ENCODE data around the gene TAOK2.

Gene TAOK2

DNA sequence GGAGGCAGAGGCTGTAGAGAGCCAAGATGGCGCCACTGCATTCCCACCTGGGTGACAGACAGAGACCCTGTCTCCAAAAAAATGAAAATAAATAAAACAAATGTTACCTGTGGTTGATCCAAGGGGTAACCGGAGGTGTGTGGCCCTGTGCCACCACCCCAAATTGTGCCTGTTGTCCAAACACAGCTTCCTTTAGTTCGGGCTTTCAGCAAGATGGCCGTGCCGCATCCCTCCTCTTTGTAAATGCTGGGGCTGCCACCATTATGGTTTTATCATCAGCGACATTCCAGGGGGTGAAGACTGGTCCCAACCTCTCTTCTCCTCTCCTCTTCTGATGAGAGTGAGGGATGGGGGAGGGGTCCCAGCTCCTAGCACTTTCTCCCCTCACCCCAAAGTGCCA, 49.2 kb downstream of the TAOK2 start, which contains the start of gene C16orf92:
C16orf92 (plus strand) TSS at position 312 of the 400 bp plus-strand sequence. CDS start 143 bp downstream, outside the sequence.
- H3K4me3 ChIP-seq (ENCODE audit: low read length), result no peak within 1 kb of the TSS
- DNase-seq (ENCODE audit: low read depth), result no peak
- H3K9ac ChIP-seq (ENCODE audit: low read length), result no peak within 1 kb of the TSS
- no peaks in the 10 kb centered on the region for H3K9me3 ChIP-seq (ENCODE audit: control insufficient read depth, low read length)
- no peaks in the 10 kb centered on the region for H3K36me3 ChIP-seq (ENCODE audit: control insufficient read depth, insufficient read depth, low read length, severe bottlenecking)
- peaks cover 37% of the 10 kb centered on the region for H3K27me3 ChIP-seq (replicated peaks; ENCODE audit: control insufficient read depth, insufficient read depth, low read length)
- peaks cover 5% of the 10 kb centered on the region for H3K4me1 ChIP-seq (ENCODE audit: control insufficient read depth, insufficient read depth, low read length)

DNA sequence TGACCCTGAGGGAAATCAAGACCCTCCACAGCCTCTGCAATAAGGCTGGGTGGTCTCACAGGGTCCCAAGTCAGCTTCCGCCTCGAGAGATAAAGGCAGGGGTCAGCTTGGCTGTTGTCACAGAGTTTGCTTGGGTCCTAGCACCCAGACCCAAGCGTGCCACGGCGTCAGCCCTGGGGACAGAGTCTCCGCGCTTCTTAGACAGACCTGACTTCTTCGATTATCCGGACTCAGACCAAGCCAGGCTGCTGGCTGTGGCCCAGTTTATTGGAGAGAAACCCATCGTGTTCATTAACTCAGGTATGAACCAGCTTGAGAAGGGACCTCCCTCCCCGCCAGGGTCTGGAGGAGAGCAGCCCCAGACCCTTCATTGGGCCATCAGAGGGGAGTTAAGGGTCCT, 49.9 kb downstream of the TAOK2 start:
- no peak overlapping the region for H3K4me3 ChIP-seq (ENCODE audit: low read length)
- DNase-seq (ENCODE audit: low read depth), result no peak
- peaks cover 5% of the 10 kb centered on the region for H3K4me1 ChIP-seq (ENCODE audit: control insufficient read depth, insufficient read depth, low read length)
- H3K27me3 ChIP-seq (replicated peaks; ENCODE audit: control insufficient read depth, insufficient read depth, low read length), result peaks cover 44% of the 10 kb centered on the region
- H3K9ac ChIP-seq (ENCODE audit: low read length), result no peak overlapping the region
- H3K9me3 ChIP-seq (ENCODE audit: control insufficient read depth, low read length), result no peaks in the 10 kb centered on the region
- H3K36me3 ChIP-seq (ENCODE audit: control insufficient read depth, insufficient read depth, low read length, severe bottlenecking), result no peaks in the 10 kb centered on the region

DNA sequence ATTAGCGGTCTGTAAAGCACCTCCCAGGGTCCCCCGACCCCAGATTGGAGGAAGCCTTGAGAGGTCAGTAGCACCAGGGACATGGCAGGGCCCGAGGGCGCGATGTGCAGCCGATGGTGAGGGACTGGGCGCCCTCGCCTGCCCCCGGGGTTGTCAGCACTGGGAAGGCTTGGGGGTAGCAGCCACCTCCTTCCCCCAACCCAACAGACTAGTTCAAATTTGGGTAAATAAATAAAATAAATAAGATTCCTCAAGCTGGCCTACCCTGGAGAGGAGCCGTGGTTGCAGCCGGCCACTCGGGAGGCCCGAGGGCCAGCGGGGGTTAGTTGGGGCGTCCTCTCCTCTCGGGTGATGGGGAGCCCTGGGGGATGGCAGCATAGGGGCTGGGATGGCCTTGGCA, 50.8 kb downstream of the TAOK2 start:
- H3K4me1 ChIP-seq (ENCODE audit: control insufficient read depth, insufficient read depth, low read length), result peaks cover 5% of the 10 kb centered on the region
- H3K36me3 ChIP-seq (ENCODE audit: control insufficient read depth, insufficient read depth, low read length, severe bottlenecking), result no peaks in the 10 kb centered on the region
- H3K4me3 ChIP-seq (ENCODE audit: low read length), result no peak overlapping the region
- no peak for DNase-seq (ENCODE audit: low read depth)
- peaks cover 51% of the 10 kb centered on the region for H3K27me3 ChIP-seq (replicated peaks; ENCODE audit: control insufficient read depth, insufficient read depth, low read length)
- no peak overlapping the region for H3K9ac ChIP-seq (ENCODE audit: low read length)
- no peaks in the 10 kb centered on the region for H3K9me3 ChIP-seq (ENCODE audit: control insufficient read depth, low read length)

DNA sequence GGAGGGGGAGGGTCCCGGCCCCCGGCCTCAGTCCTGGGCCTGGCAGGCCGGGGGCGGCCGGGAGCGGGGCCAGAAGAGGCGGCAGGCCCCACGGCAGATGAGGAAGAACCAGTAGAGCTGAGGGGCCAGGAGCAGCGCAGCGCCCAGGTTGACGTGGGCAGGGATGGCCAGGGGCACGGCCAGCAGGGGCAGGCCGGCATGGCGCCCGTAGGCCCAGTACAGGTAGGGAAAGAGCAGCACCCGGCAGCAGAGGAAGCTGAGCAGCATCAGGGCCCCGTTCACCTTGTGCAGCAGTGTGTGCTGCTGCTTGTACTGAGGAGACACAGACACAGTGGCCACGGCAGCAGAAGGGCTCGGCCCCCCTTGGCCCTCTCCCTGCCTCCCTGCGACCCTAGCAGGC, 51.5 kb downstream of the TAOK2 start:
- Histone ChIP-seq H3K9ac (ENCODE audit: low read length) (no peak overlapping the region), H3K27me3 (replicated peaks; ENCODE audit: control insufficient read depth, insufficient read depth, low read length) (peaks cover 58% of the 10 kb centered on the region), H3K4me1 (ENCODE audit: control insufficient read depth, insufficient read depth, low read length) (peaks cover 5% of the 10 kb centered on the region), H3K9me3 (ENCODE audit: control insufficient read depth, low read length) (no peaks in the 10 kb centered on the region), H3K4me3 (ENCODE audit: low read length) (no peak overlapping the region), H3K36me3 (ENCODE audit: control insufficient read depth, insufficient read depth, low read length, severe bottlenecking) (no peaks in the 10 kb centered on the region)
- no peak for DNase-seq (ENCODE audit: low read depth)

DNA sequence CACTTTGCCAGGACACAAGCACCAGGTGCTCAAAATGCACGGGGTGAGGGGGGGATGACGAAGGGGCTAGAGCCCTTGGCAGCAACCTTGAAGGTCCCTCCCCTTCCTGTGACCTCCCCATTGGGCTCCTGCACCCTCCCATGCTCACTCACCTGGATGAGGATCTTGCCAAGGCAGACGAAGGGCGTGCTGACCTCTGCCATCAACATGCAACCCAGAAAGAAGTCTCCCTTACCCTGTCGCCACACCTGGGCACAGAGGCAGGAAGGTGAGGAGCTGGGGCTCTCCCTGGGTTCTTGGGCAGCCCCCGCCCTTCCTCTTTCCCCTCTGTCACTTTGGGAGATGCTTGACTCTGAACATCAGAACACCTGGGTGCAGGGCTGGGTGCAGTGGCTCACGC, 51.9 kb downstream of the TAOK2 start:
- H3K4me1 ChIP-seq (ENCODE audit: control insufficient read depth, insufficient read depth, low read length), result peaks cover 5% of the 10 kb centered on the region
- no peaks in the 10 kb centered on the region for H3K36me3 ChIP-seq (ENCODE audit: control insufficient read depth, insufficient read depth, low read length, severe bottlenecking)
- H3K9me3 ChIP-seq (ENCODE audit: control insufficient read depth, low read length), result no peaks in the 10 kb centered on the region
- DNase-seq (ENCODE audit: low read depth), result no peak
- H3K27me3 ChIP-seq (replicated peaks; ENCODE audit: control insufficient read depth, insufficient read depth, low read length), result peaks cover 61% of the 10 kb centered on the region
- H3K4me3 ChIP-seq (ENCODE audit: low read length), result no peak overlapping the region
- no peak overlapping the region for H3K9ac ChIP-seq (ENCODE audit: low read length)

DNA sequence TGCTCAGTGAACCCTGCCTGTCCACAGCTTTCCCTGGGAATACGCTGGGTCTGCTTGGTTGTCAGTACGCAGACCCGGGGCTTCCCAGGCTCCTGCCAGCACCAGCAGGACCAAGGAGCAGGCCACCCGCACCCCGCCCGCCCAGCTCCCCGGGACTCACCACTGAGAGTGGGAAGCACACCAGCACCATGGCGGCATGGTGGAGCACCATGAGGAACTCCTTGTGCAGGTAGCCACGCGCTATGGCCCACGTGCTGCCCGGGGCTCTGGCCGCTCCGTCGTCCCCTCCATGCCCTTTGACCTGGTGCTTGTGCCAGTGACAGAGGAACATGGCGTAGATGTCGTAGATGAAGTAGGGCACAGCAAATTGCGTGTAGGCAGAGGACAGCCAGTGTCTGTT, 52.8 kb downstream of the TAOK2 start:
- no peaks in the 10 kb centered on the region for H3K4me1 ChIP-seq (ENCODE audit: control insufficient read depth, insufficient read depth, low read length)

DNA sequence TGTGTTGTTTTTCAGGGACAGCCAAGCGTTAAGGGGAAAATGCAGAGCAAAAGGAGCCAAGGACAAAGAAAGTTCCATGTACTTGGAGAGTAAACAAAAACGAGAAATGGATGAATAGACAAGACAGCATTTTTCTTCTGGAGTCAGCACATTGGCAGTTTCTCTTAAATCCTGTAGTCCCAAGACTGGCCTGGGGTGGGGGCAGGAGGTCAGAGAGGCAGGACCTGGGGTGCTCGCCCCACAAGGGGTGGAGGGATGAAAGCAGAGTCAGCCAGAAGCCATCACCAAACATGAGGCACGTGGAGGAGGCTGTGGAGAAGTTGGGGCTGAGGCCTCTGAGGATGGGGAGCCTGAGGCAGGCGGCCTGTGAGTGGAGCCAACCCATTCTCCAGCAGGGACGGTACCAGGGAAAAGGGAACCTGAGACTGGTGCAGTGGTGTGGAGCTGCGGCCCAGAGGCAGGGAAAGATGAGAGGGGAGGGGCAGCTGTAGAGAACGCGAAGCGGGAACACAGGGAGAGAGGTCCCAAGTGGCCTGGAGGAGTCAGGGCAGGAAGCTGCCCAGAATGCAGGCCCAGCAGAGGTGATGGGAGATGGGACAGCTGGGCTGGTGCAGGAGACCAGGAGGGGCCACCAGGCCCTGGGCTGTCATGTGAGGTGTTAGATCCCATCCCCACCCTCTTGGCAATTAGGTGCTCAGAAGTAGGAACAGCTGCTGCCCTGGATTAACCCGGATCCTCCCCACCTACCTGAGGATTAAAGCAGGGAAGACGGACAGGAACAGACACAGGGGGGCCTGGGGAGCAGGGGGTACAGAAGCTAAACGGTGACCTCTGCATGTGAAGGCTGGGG, 54.1 kb downstream of the TAOK2 start:
- H3K36me3 ChIP-seq (ENCODE audit: control insufficient read depth, insufficient read depth, low read length, severe bottlenecking), result no peaks in the 10 kb centered on the region
- H3K9ac ChIP-seq (ENCODE audit: low read length), result no peak overlapping the region
- no peaks in the 10 kb centered on the region for H3K9me3 ChIP-seq (ENCODE audit: control insufficient read depth, low read length)
- H3K4me1 ChIP-seq (ENCODE audit: control insufficient read depth, insufficient read depth, low read length), result no peaks in the 10 kb centered on the region
- DNase-seq (ENCODE audit: low read depth), result no peak
- H3K4me3 ChIP-seq (ENCODE audit: low read length), result no peak overlapping the region
- peaks cover 70% of the 10 kb centered on the region for H3K27me3 ChIP-seq (replicated peaks; ENCODE audit: control insufficient read depth, insufficient read depth, low read length)

More for the DNA sequence above, 52.8 kb downstream of the TAOK2 start:
- no peaks in the 10 kb centered on the region for H3K9me3 ChIP-seq (ENCODE audit: control insufficient read depth, low read length)
- H3K36me3 ChIP-seq (ENCODE audit: control insufficient read depth, insufficient read depth, low read length, severe bottlenecking), result no peaks in the 10 kb centered on the region
- no peak overlapping the region for H3K9ac ChIP-seq (ENCODE audit: low read length)
- DNase-seq (ENCODE audit: low read depth), result no peak
- H3K27me3 ChIP-seq (replicated peaks; ENCODE audit: control insufficient read depth, insufficient read depth, low read length), result peaks cover 63% of the 10 kb centered on the region
- no peak overlapping the region for H3K4me3 ChIP-seq (ENCODE audit: low read length)

DNA sequence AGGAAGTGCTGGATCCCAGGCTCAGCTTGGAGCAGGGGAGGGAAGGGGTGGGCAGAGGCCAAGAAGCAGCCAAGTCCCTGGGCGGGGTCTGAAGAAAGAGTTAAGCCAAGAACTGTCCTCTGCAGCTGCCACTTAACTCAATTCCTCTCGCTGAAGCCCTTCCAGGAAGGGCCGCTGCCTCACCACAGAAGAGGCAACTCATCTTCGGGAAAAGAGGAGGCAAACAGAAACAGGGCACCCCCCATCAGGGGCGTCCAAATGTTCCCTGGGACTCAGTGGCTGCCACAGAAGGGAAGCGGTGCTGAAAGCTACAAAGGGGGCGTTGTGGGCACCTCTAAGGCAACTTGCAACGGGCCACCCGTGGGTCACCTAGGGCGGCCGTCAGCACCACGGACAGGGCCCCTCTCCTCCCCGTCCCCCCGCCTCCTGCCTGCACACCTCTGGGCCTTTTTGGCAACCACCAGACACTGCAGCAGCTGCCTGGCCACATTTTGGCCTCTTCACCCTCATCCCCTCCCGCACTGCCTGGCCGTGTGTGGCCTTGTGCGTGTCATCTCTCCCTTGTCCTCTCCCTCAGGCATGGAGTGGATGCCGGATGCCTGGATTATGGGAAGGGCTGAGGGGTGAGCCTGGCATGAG, 54.9 kb downstream of the TAOK2 start:
- no peak overlapping the region for H3K4me3 ChIP-seq (ENCODE audit: low read length)
- no peaks in the 10 kb centered on the region for H3K36me3 ChIP-seq (ENCODE audit: control insufficient read depth, insufficient read depth, low read length, severe bottlenecking)
- no peaks in the 10 kb centered on the region for H3K4me1 ChIP-seq (ENCODE audit: control insufficient read depth, insufficient read depth, low read length)
- no peak overlapping the region for H3K9ac ChIP-seq (ENCODE audit: low read length)
- H3K27me3 ChIP-seq (replicated peaks; ENCODE audit: control insufficient read depth, insufficient read depth, low read length), result peaks cover 64% of the 10 kb centered on the region
- no peaks in the 10 kb centered on the region for H3K9me3 ChIP-seq (ENCODE audit: control insufficient read depth, low read length)
- DNase-seq (ENCODE audit: low read depth), result peak; percentile 32

DNA sequence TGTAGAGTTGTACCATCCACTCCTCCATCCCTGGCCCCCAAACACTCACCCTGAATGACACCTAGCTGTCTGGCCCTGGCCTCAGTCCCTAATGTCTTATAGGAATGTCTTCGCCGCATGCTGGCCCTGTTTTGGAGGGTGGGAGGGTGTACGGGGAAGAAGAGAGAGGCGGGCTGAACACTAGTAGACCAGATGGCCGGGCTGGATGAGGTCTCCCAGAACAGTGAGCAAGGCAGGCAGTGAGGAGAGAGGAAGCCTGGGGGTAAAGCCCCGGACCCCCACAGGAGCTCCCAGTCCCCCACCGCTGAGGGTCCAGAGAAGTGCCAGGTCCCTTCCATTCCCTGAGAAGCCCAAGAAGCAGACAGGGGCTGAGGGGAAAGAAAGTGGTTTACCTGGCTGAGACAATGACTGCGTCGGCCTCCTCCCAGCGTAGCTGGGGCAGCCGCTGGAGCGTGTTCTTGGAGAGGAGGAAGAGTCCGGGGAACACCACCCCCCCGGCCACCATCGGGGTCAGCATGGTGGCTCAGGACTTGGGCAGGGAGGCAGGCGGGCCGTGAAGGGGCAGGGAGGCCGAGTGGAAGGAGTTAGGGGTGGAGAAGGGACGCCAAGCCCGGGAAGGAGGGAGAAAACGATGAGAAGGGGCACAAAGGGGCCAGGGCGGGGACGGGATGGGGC, 56.5 kb downstream of the TAOK2 start:
- H3K36me3 ChIP-seq (ENCODE audit: control insufficient read depth, insufficient read depth, low read length, severe bottlenecking), result no peaks in the 10 kb centered on the region
- no peaks in the 10 kb centered on the region for H3K4me1 ChIP-seq (ENCODE audit: control insufficient read depth, insufficient read depth, low read length)
- H3K27me3 ChIP-seq (replicated peaks; ENCODE audit: control insufficient read depth, insufficient read depth, low read length), result peaks cover 57% of the 10 kb centered on the region
- H3K9ac ChIP-seq (ENCODE audit: low read length), result no peak overlapping the region
- H3K4me3 ChIP-seq (ENCODE audit: low read length), result no peak overlapping the region
- H3K9me3 ChIP-seq (ENCODE audit: control insufficient read depth, low read length), result no peaks in the 10 kb centered on the region
- no peak for DNase-seq (ENCODE audit: low read depth)

DNA sequence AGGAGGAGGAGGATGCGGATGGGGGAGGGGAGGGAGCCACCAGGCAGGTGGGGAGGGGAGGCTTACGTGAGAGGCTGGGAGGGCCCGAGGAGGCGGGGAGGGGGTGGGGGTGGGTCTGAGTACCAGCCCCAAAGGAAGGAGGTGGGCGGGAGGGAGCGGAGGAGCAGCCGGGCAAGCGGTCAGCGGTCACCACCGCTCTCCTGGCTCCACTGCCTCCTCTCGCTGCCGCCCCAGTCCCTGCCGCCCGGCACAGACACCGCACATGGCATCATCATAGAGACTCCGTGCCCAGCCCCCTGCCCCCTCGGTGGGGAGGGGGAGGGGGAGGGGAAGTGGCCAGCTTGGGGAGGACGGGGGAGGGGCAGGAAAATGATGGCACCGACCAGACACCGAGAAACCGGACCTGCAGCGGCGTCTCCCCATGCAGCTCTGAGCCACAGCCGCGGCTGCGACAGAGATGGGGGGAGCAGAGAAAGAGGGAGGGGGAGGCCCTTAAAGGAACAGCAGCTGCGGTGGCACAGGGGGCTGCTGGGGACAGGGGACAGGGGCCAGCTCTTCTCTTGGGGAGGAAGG, 57.3 kb downstream of the TAOK2 start, which contains the start of gene TLCD3B:
TLCD3B (minus strand) TSS at position 431 of the 573 bp plus-strand sequence. CDS start 744 bp downstream, outside the sequence.
- H3K9ac ChIP-seq (ENCODE audit: low read length), result no peak within 1 kb of the TSS
- H3K36me3 ChIP-seq (ENCODE audit: control insufficient read depth, insufficient read depth, low read length, severe bottlenecking), result no peaks in the 10 kb centered on the region
- peaks cover 55% of the 10 kb centered on the region for H3K27me3 ChIP-seq (replicated peaks; ENCODE audit: control insufficient read depth, insufficient read depth, low read length)
- H3K4me1 ChIP-seq (ENCODE audit: control insufficient read depth, insufficient read depth, low read length), result no peaks in the 10 kb centered on the region
- no peak within 1 kb of the TSS for H3K4me3 ChIP-seq (ENCODE audit: low read length)
- no peaks in the 10 kb centered on the region for H3K9me3 ChIP-seq (ENCODE audit: control insufficient read depth, low read length)
- DNase-seq (ENCODE audit: low read depth), result peak; percentile 28

DNA sequence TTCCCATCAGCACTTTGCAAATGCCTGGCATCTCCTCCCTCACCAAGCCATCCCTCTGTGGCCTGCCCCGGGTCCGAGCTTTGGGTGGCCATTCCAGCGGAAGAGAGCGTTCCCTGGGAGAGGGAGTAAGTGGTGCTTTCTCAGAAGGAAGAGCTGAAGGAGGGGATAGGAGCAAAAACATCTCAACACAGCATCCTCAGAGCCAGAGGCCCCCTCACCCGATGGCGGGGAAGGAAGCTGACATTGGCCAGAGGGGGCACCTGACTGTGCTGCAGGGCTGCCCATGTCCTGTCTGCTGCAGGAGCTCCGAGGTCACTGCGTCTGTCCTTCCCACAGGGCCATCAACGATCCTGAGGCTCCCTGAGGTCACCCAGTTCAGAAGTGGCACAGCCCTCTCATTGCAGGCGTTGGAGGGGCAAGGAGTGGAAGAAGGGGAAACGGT, 57.8 kb downstream of the TAOK2 start:
- no peaks in the 10 kb centered on the region for H3K36me3 ChIP-seq (ENCODE audit: control insufficient read depth, insufficient read depth, low read length, severe bottlenecking)
- no peak for DNase-seq (ENCODE audit: low read depth)
- H3K9ac ChIP-seq (ENCODE audit: low read length), result no peak overlapping the region
- peaks cover 56% of the 10 kb centered on the region for H3K27me3 ChIP-seq (replicated peaks; ENCODE audit: control insufficient read depth, insufficient read depth, low read length)
- no peaks in the 10 kb centered on the region for H3K9me3 ChIP-seq (ENCODE audit: control insufficient read depth, low read length)
- no peaks in the 10 kb centered on the region for H3K4me1 ChIP-seq (ENCODE audit: control insufficient read depth, insufficient read depth, low read length)
- no peak overlapping the region for H3K4me3 ChIP-seq (ENCODE audit: low read length)
